Duodenal mucosa (tissue), 2 donors: Measurements from ENCODE around the gene CHRNB2.

Source experiments
- H3K27ac ChIP-seq: one replicate; pipeline ENCODE4 v1.7.0; 2013; ENCODE audit warnings: low read depth, low read length
- H3K27me3 ChIP-seq, 2 donors: one replicate each; pipeline ENCODE4 v1.7.0; 2013; ENCODE audit warnings: low read length in 2 of 2, control low read depth in 1 of 2; ENCODE audit not compliant: insufficient read depth in 2 of 2, control insufficient read depth in 1 of 2
- H3K36me3 ChIP-seq, 2 donors: one replicate each; pipeline ENCODE4 v1.7.0; 2013; ENCODE audit warnings: low read length in 2 of 2, control low read depth in 1 of 2; ENCODE audit not compliant: insufficient read depth in 2 of 2, control insufficient read depth in 1 of 2
- H3K4me1 ChIP-seq, 2 donors: one replicate each; pipeline ENCODE4 v1.7.0; 2013; ENCODE audit warnings: low read length in 2 of 2, control low read depth in 1 of 2; ENCODE audit not compliant: insufficient read depth in 2 of 2, control insufficient read depth in 1 of 2
- H3K4me3 ChIP-seq, 2 donors: one replicate each; pipeline ENCODE4 v1.7.0; 2013; ENCODE audit warnings: low read length in 2 of 2, low read depth in 1 of 2
- H3K9ac ChIP-seq, 2 donors: one replicate each; pipeline ENCODE4 v1.7.0; 2013; ENCODE audit warnings: low read length in 2 of 2, low read depth in 1 of 2
- H3K9me3 ChIP-seq, 2 donors: one replicate each; pipeline ENCODE4 v1.7.0; 2013; ENCODE audit warnings: low read length in 2 of 2, control low read depth in 1 of 2; ENCODE audit not compliant: control insufficient read depth in 1 of 2

Gene CHRNB2

DNA sequence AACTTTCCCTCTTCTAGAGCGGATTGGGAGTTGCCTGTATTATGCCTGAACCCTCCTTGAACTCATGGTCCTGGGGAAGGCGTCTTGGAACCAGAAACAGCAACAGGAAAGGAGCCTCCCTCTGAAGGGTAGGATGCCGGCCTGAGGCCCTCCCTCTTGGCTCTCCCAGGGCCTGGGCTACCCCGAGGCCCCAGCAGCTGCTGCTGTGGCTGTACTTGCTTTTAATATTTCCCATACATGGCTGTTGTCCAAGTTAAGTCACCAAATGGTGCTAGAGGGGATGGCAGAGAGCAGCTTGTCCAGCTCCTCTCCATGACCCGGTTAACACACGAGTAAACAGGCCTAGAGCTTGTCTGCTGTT, 10.5 kb downstream of the CHRNB2 start:
- no peak overlapping the region for H3K9ac ChIP-seq
- H3K4me3 ChIP-seq, result no peak overlapping the region
- H3K27ac ChIP-seq, result no peak overlapping the region

DNA sequence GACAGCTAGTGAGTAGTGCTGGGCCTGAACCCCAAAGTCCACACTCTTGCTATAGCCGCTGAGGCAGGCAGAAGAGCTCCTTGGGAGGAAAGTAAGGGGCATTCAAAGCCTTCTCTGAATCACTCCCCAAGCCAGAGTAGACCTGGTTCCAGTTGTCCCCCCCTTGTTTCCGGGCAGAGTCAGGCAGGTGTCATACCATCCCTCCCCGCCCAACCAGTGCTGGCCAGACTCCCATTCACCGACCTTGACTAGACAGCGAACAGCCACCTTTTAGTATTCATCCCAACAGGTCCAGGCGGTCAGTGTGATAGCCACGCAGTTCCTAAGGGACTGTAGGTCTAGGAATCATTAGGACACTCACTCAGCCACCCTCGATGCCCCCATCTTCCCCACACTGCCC, 11.8 kb downstream of the CHRNB2 start:
- no peak overlapping the region for H3K9ac ChIP-seq
- H3K27ac ChIP-seq, result no peak overlapping the region
- peaks cover 35 to 59% of the 10 kb centered on the region in 2 donors for H3K36me3 ChIP-seq
- H3K4me3 ChIP-seq, result no peak overlapping the region
- no peaks in the 10 kb centered on the region for H3K4me1 ChIP-seq
- no peaks in the 10 kb centered on the region for H3K27me3 ChIP-seq
- no peaks in the 10 kb centered on the region for H3K9me3 ChIP-seq

More for the DNA sequence above, 10.5 kb downstream of the CHRNB2 start:
- Histone ChIP-seq H3K4me1 (no peaks in the 10 kb centered on the region), H3K27me3 (no peaks in the 10 kb centered on the region), H3K36me3 (peaks cover 22 to 46% of the 10 kb centered on the region in 2 donors), H3K9me3 (no peaks in the 10 kb centered on the region)

DNA sequence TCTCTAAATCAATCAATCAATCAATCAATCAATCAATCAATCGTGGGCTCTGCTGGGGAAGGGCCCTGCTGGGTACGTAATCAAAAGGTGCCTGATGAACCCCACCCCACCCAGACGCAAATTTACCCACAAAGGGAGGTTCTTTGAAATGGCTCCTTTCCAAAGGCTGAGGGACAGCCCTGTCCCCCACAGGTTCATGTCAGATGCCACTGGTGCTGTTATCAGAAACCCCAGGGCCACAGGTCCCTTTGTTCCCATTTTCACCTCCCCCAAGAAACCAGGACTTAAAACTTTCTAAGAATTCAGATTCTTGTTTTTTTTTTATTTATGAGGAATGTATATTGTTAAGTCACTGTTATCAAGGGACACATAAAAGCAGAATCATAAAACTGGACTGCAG, 14.2 kb downstream of the CHRNB2 start:
- H3K9me3 ChIP-seq, result no peaks in the 10 kb centered on the region
- H3K27ac ChIP-seq, result no peak overlapping the region
- H3K4me3 ChIP-seq, result no peak overlapping the region
- peaks cover 59 to 83% of the 10 kb centered on the region in 2 donors for H3K36me3 ChIP-seq
- H3K27me3 ChIP-seq, result no peaks in the 10 kb centered on the region
- no peaks in the 10 kb centered on the region for H3K4me1 ChIP-seq
- H3K9ac ChIP-seq, result no peak overlapping the region

DNA sequence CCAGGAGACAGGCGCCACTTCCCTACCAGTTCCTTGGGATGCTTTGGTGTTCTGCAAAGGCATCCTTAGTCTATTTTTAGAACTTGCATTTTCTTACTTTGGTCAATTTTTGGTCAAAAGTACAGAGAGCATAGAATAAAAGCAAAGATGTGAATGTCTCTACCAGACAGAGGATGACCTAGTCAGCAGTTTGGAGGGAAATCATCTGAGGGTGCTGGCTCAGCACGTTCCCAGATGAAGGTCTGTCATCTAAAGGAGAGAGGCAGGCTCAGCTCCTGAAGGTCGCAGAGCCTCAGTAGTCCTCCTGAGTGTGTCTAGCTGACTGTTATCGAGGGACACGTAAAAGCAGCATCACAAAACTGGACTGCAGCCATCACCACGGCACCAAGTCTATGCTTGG, 15.3 kb downstream of the CHRNB2 start:
- Histone ChIP-seq H3K4me1 (no peaks in the 10 kb centered on the region), H3K27ac (no peak overlapping the region), H3K4me3 (no peak overlapping the region), H3K9ac (no peak overlapping the region), H3K27me3 (no peaks in the 10 kb centered on the region), H3K9me3 (no peaks in the 10 kb centered on the region), H3K36me3 (peaks cover 67 to 94% of the 10 kb centered on the region in 2 donors)

DNA sequence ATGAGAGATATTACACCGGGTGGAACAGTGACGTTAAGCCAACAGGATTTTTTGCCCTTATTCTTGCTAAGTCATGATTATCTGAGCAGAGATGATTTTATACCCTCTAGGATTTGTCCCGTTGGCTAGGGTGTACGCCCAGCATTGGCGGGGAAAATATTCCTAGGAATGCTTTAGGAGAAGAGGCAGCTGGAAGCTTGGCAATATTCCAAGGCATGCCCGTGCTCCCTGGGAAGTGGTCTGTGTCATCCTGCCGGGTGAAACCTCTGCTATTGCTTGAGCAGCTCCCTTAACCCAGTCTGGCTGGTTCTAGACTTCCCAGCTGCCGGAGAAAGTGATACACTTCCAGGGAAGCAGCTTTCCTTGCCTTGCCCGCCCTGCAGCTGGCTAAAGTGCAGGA, 16.2 kb downstream of the CHRNB2 start:
- Histone ChIP-seq H3K4me1 (no peaks in the 10 kb centered on the region), H3K36me3 (peaks cover 72 to 97% of the 10 kb centered on the region in 2 donors), H3K27me3 (no peaks in the 10 kb centered on the region), H3K4me3 (no peak overlapping the region), H3K27ac (no peak overlapping the region), H3K9ac (no peak overlapping the region), H3K9me3 (no peaks in the 10 kb centered on the region)

DNA sequence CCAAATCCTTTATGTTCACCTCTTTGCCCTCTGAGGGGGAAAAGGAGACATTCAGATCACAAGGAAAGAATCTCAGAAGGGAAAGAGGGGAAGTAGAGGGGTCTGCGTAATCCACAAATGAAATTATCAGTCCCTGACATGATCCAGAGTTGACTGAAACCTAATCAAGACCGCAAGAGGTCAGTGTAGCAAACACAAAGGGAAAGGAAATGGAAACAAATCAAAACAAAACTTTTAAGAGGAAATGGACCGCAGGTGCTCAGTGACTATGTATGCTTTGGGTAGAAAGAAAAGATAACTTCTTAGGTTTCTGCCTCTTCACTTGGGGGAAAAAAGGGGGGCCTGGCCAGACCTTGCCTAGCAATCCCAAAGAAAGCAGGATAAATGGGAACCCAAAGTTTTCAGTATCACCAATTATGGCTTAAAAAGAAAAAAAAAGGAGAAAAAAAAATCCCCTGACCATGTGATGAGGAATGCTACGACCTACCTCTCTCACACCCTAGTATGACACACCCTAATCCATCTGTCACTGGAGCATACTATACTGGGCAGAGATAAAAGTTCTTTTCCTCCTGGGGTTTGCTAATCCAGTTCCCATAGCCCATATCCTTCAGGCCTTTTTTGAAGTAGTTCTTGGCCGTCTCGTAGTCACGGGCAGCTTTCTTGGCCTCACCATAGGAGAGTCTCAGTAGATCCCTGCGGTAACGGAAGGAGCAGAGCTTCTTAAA, 16.9 kb downstream of the CHRNB2 start:
- Histone ChIP-seq H3K36me3 (peaks cover 78 to 97% of the 10 kb centered on the region in 2 donors), H3K4me3 (no peak overlapping the region), H3K9me3 (no peaks in the 10 kb centered on the region), H3K27me3 (no peaks in the 10 kb centered on the region), H3K9ac (no peak overlapping the region), H3K27ac (no peak overlapping the region), H3K4me1 (no peaks in the 10 kb centered on the region)

DNA sequence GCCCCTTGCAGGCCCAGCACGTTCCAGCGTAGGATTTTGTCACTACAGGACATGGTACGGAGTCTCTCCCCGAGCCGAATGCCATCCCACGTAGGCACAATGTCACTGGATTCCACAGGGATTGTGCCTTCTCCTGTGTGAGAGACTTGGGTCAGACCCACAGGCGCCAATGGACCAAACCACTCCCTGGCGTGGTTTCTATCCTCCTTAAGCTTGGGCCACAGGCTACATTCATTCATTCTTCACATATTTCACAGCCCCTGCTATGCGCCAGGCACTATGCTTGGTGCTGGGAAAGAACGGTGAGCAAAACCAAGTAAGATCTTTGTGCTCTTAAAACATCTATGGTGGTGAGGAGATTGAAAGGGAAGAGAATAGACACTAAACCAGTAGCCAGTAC, 18.7 kb downstream of the CHRNB2 start:
- no peak overlapping the region for H3K9ac ChIP-seq
- no peaks in the 10 kb centered on the region for H3K27me3 ChIP-seq
- H3K36me3 ChIP-seq, result peaks cover 82 to 98% of the 10 kb centered on the region in 2 donors
- no peak overlapping the region for H3K27ac ChIP-seq
- H3K4me1 ChIP-seq, result no peaks in the 10 kb centered on the region
- H3K4me3 ChIP-seq, result no peak overlapping the region
- no peaks in the 10 kb centered on the region for H3K9me3 ChIP-seq

DNA sequence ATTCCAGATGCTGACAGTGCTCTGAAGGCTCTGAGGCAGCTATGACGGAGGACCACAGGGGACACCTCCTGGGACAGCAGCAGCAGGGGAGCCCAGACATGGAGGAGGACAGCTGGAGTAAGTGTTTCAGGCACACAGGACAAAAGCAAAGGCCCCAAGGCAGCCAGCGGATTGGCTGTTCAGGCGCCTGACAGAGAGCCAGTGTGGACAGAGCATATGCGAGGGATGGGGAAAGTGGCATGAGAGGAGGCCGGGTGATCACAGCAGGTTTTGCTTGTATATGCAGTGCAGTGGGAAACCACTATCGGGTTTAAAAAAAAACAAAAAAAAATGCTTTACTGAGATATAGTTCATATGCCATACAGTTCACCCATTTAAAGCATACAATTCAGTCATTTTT, 19.1 kb downstream of the CHRNB2 start:
- H3K9me3 ChIP-seq, result no peaks in the 10 kb centered on the region
- peaks cover 87 to 100% of the 10 kb centered on the region in 2 donors for H3K36me3 ChIP-seq
- H3K4me1 ChIP-seq, result no peaks in the 10 kb centered on the region
- H3K4me3 ChIP-seq, result no peak overlapping the region
- no peak overlapping the region for H3K27ac ChIP-seq
- no peak overlapping the region for H3K9ac ChIP-seq
- H3K27me3 ChIP-seq, result no peaks in the 10 kb centered on the region

DNA sequence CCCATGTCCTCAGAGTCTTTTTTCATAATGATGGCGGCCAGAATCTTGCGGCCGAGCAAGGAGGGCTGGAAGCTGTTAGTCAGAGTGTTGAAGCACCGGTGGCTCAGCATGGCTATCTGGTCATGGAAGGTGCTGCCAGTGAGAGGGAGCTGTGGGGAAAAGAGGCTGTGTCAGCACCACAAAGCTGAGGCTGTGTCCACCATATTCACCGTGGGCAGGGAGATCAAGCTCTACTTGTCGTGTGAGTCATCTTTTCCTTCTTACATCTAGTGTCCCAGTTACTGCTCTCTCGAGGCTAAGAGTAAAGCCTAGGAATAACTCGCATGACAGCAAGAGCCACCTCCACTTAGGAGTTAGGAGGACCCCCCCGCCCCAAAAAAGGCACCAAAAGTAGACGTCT, 22.2 kb downstream of the CHRNB2 start:
- Histone ChIP-seq H3K9ac (no peak overlapping the region), H3K4me3 (no peak overlapping the region), H3K9me3 (no peaks in the 10 kb centered on the region), H3K36me3 (peaks cover 82 to 97% of the 10 kb centered on the region in 2 donors), H3K4me1 (no peaks in the 10 kb centered on the region), H3K27me3 (no peaks in the 10 kb centered on the region), H3K27ac (no peak overlapping the region)

DNA sequence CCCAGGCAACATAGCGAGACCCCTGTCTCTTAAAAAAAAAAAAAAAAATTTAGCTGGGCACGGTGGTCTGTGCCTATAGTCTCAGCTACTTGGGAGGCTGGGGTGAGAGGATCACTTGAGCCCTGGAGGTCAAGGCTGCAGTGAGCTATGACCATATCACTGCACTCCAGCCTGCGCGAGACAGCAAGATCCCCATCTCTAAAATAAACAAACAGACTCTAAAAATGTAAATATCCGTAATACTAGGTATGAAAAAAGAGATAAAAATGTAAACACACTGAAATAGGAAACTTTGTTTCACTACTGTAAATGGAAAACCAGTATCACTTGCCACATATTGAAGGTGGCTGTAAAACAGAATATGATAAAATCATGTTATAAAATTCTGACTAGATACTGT, 23.2 kb downstream of the CHRNB2 start:
- H3K36me3 ChIP-seq, result peaks cover 76 to 96% of the 10 kb centered on the region in 2 donors
- no peaks in the 10 kb centered on the region for H3K27me3 ChIP-seq
- H3K4me1 ChIP-seq, result no peaks in the 10 kb centered on the region
- no peak overlapping the region for H3K27ac ChIP-seq
- H3K4me3 ChIP-seq, result no peak overlapping the region
- no peak overlapping the region for H3K9ac ChIP-seq
- H3K9me3 ChIP-seq, result no peaks in the 10 kb centered on the region
